HepG2 (cell line): ENCODE results near the gene ASB5. TPM values are rescaled to one million over a fixed set of nuclear protein-coding genes. Genes with fewer than 3 reads are reported as not detected.

Source experiments
- ATAC-seq: fragments of 200-7000 bp; cut with Tn5 transposase; 3 replicates; pipeline ENCODE4 v1.9.1; 2020; ENCODE audit warnings: mild to moderate bottlenecking, moderate library complexity
- BruUV-seq: library from RNA; stranded (reverse); fragments of 400-500 nt; replicated peaks from 2 replicates; lab custom pipeline; 2021; lab: Mats Ljungman, UMichigan
- CTCF ChIA-PET: fragments of 300-600 bp; formaldehyde crosslinking; extraction: SDS; loops from one replicate; lab custom pipeline; 2021; ENCODE audit warnings: low total read pairs, inconsistent platforms, low intra/inter-chr PET ratio; lab: Yijun Ruan, JAX
- POLR2A ChIA-PET: fragments of 350-600 bp; sonication (Branson Sonifier 250); formaldehyde crosslinking; loops from one replicate; lab custom pipeline; 2020; ENCODE audit warnings: antibody characterized with exemption, inconsistent platforms; lab: Yijun Ruan, JAX
- DNase-seq: peaks from one replicate; pipeline ENCODE4 v3.0.0-alpha.2; 2015; ENCODE audit warnings: low spot score
- FAIRE-seq: peaks from 3 replicates; lab custom pipeline; 2011; peaks lifted over from hg19 to GRCh38; lab: Jason Lieb, UNC
- H2AFZ ChIP-seq: one replicate; pipeline ENCODE4 v1.6.1; 2011; ENCODE audit warnings: low read length, inconsistent platforms
- H3K27ac ChIP-seq: fragments of 300-600 bp; 3 replicates; pipeline ENCODE4 v1.8.0; 2011; ENCODE audit warnings: mixed run types, mild to moderate bottlenecking, mixed read lengths, low read length, inconsistent platforms; ENCODE audit not compliant: insufficient read depth; ENCODE audit errors: extremely low read length
- H3K27me3 ChIP-seq, 2 experiments: fragments of 200-600 bp in 1 of 2; 2 replicates in 1 of 2; 3 replicates in 1 of 2; pipeline versions ENCODE4 v1.6.0 to v1.8.0; 2011; ENCODE audit warnings: low read length in 2 of 2, mild to moderate bottlenecking in 2 of 2, moderate library complexity in 2 of 2, inconsistent platforms in 1 of 2; ENCODE audit not compliant: insufficient read depth in 2 of 2, control insufficient read depth in 1 of 2
- H3K36me3 ChIP-seq, 2 experiments: fragments of 200-600 bp in 1 of 2; replicated peaks in 1 of 2; 2 replicates in 1 of 2; 3 replicates in 1 of 2; pipeline versions ENCODE4 v1.5.1 to v1.8.0; 2011; ENCODE audit warnings: low read length in 2 of 2, inconsistent platforms in 1 of 2; ENCODE audit not compliant: insufficient read depth in 2 of 2, control insufficient read depth in 1 of 2
- H3K4me1 ChIP-seq: 2 replicates; pipeline ENCODE4 v1.5.1; 2012; ENCODE audit warnings: low read length, inconsistent platforms; ENCODE audit not compliant: insufficient read depth
- H3K4me2 ChIP-seq: 2 replicates; pipeline ENCODE4 v1.6.0; 2011; ENCODE audit warnings: low read depth, low read length, inconsistent platforms
- H3K4me3 ChIP-seq, 3 experiments: fragments of 200-600 bp in 1 of 3; sonication (generic), shearing (Covaris generic) in 1 of 3; replicated peaks in 1 of 3; 2 replicates each; pipeline ENCODE4 v1.5.1; 2011 to 2016; ENCODE audit warnings: low read length in 3 of 3, inconsistent platforms in 2 of 3, low read depth in 2 of 3, mild to moderate bottlenecking in 2 of 3, control low read depth in 1 of 3, mixed read lengths in 1 of 3; ENCODE audit not compliant: insufficient read depth in 1 of 3
- H3K79me2 ChIP-seq: one replicate; pipeline ENCODE4 v1.6.1; 2011; ENCODE audit warnings: low read length, inconsistent platforms; ENCODE audit not compliant: insufficient read depth
- H3K9ac ChIP-seq: 2 replicates; pipeline ENCODE4 v1.6.0; 2011; ENCODE audit warnings: mild to moderate bottlenecking, low read depth, low read length, inconsistent platforms; ENCODE audit not compliant: insufficient read depth
- H3K9me3 ChIP-seq: 2 replicates; pipeline ENCODE4 v1.5.1; 2012; ENCODE audit warnings: mild to moderate bottlenecking, low read length
- H4K20me1 ChIP-seq: 2 replicates; pipeline ENCODE4 v1.6.0; 2011; ENCODE audit warnings: inconsistent platforms, mild to moderate bottlenecking, low read length, moderate library complexity; ENCODE audit not compliant: insufficient read depth
- ATF7-NPFF ChIP-seq: sonication (generic); formaldehyde crosslinking; IDR thresholded peaks from 2 replicates; pipeline ENCODE4 v1.8.1; 2023; ENCODE audit warnings: mild to moderate bottlenecking, low read depth, missing genetic modification reagents, moderate library complexity
- CREB1 ChIP-seq, 2 experiments: fragments of 450-650 bp in 1 of 2; IDR thresholded peaks; 2 replicates each; pipeline ENCODE4 v1.6.1; 2016 to 2017; ENCODE audit warnings: control low read depth in 1 of 2, mild to moderate bottlenecking in 1 of 2, missing compliant biosample characterization in 1 of 2, missing genetic modification characterization in 1 of 2
- ETV6 ChIP-seq: sonication (generic); formaldehyde crosslinking; conservative IDR thresholded peaks from 2 replicates; pipeline ENCODE4 v1.4.0; 2020; ENCODE audit warnings: missing genetic modification reagents
- EZH2 ChIP-seq: conservative IDR thresholded peaks from 2 replicates; pipeline ENCODE4 v1.6.1; 2012; ENCODE audit warnings: mild to moderate bottlenecking, low read depth, low read length, moderate library complexity
- FOXC1 ChIP-seq: sonication (generic); formaldehyde crosslinking; IDR thresholded peaks from 2 replicates; pipeline ENCODE4 v1.8.0; 2022; ENCODE audit warnings: mild to moderate bottlenecking, missing genetic modification reagents, borderline replicate concordance
- FOXK1 ChIP-seq: sonication (generic); formaldehyde crosslinking; IDR thresholded peaks from 2 replicates; pipeline ENCODE4 v1.4.0; 2020; ENCODE audit warnings: low read depth, missing genetic modification reagents, borderline replicate concordance
- JDP2 ChIP-seq: sonication (generic); formaldehyde crosslinking; IDR thresholded peaks from 2 replicates; pipeline ENCODE4 v1.8.1; 2022; ENCODE audit warnings: missing genetic modification reagents, borderline replicate concordance
- MTA3 ChIP-seq: sonication (generic); formaldehyde crosslinking; IDR thresholded peaks from 2 replicates; pipeline ENCODE4 v1.4.0; 2020; ENCODE audit warnings: missing genetic modification reagents
- SIN3A ChIP-seq: IDR thresholded peaks from 2 replicates; pipeline ENCODE4 v1.6.1; 2011; ENCODE audit warnings: low read depth, mild to moderate bottlenecking, control low read depth, low read length, borderline replicate concordance
- ZFYVE20 ChIP-seq: sonication (generic); formaldehyde crosslinking; IDR thresholded peaks from 2 replicates; pipeline ENCODE4 v1.8.0; 2023; ENCODE audit warnings: low read depth, mild to moderate bottlenecking, moderate library complexity, missing genetic modification reagents, borderline replicate concordance
- ZNF619 ChIP-seq: sonication (generic); formaldehyde crosslinking; IDR thresholded peaks from 2 replicates; pipeline ENCODE4 v1.4.0; 2020; ENCODE audit warnings: mild to moderate bottlenecking, missing genetic modification reagents
- WGBS: methylation state at CpG from one replicate; pipeline ENCODE4 v1.1.6; 2017; ENCODE audit warnings: low lambda C conversion rate; 5-methylcytosine and 5-hydroxymethylcytosine counted together
- in situ Hi-C: cut with HindIII; loops from 2 replicates; pipeline ENCODE4 v1.10.0; 2017; ENCODE audit warnings: low pct_unique_long_range_greater_than_20kb; ENCODE audit not compliant: extremely low pct_ligation_motif_present
- intact Hi-C: fragments of 100-400 bp; cut with micrococcal nuclease; formaldehyde crosslinking; loops from one replicate; pipeline ENCODE4 v1.10.0; 2022; ENCODE audit not compliant: unreplicated experiment
- polyA plus RNA-seq, 8 experiments: library from polyadenylated mRNA; depleted of rRNA in 3 of 8; stranded (reverse) in 7 of 8; unstranded in 1 of 8; fragments of >200 nt; fragmentation: Illumina TruSeq in 4 of 8; extraction: Trizol in 4 of 8; gene quantifications; 2 replicates each; pipeline versions ENCODE4 v1.2.1 to v1.2.3, GENCODE V29; 2011 to 2016; ENCODE audit warnings: low read depth in 4 of 8, missing spikeins in 1 of 8, mixed read lengths in 1 of 8; ENCODE audit not compliant: insufficient read depth in 1 of 8
- total RNA-seq, 5 experiments: library from RNA; depleted of rRNA; stranded (reverse); fragments of >200 nt; fragmentation: Illumina TruSeq; extraction: Trizol; gene quantifications; 2 replicates each; pipeline ENCODE4 v1.2.3, GENCODE V29; 2016; ENCODE audit warnings: low read depth in 1 of 5

The ASB5 gene
- total and polyA plus RNA-seq, 2 of the 13 experiments (the other 11 are each of a cell fraction or from before 2014, with no cell fraction given) = not detected

DNA sequence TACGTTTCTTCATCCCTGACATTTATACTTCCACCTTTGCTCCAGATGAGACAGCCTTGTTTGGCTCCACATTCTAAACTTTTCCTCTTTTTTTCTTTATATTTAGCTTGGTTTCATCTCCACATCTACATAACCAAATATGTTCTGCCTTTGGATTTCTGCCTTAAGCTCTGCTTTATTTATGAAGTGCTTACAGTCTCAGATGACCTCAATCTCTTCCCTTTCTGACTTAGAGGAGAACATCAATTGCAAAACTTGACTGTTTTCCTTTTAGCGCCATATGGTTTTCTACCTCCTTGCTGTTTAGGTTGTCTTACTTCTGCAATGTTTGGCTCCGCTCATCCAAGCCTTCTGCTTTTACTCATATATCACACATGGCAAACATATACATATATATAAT, 7.5 kb downstream of the ASB5 start:
- no peak for FAIRE-seq
- Histone ChIP-seq H3K9ac (no peak overlapping the region), H3K4me1 (no peaks in the 10 kb centered on the region), H2AFZ (no peak overlapping the region), H3K4me2 (no peak overlapping the region), H3K4me3 (no peak overlapping the region), H3K27ac (no peak overlapping the region), H3K79me2 (no peaks in the 10 kb centered on the region), H3K36me3 (no peaks in the 10 kb centered on the region), H3K9me3 (no peaks in the 10 kb centered on the region), H3K27me3 (no peaks in the 10 kb centered on the region), H4K20me1 (no peaks in the 10 kb centered on the region)
- ChIA-PET POLR2A (no interaction called here), CTCF (no interaction called here)
- no peak for ATAC-seq
- TF ChIP-seq ETV6 (CRISPR knock-in tag) (no peak), JDP2 (CRISPR knock-in tag) (no peak), CREB1 (IDR thresholded peaks at IDR 0.05) (no peak), CREB1 (CRISPR knock-in tag; IDR thresholded peaks at IDR 0.05) (no peak), SIN3A (no peak), FOXC1 (CRISPR knock-in tag) (no peak), FOXK1 (CRISPR knock-in tag) (no peak), ZNF619 (CRISPR knock-in tag) (no peak), MTA3 (CRISPR knock-in tag) (no peak), ATF7-NPFF (CRISPR knock-in tag) (no peak), ZFYVE20 (CRISPR knock-in tag) (no peak), EZH2 (no peak)
- 39% methylated on average over 3 of the region's 3 CpGs for WGBS
- intact Hi-C loops = no loop called here
- no peak for DNase-seq
- in situ Hi-C loops = no loop called here
- BruUV-seq = no TSS peak
